NCI-H748 (cell line): Measurements from ENCODE around the gene AATF.

ENCODE experiments used
- DNase-seq: peaks from one replicate; lab custom pipeline; 2025; ENCODE audit not compliant: unreplicated experiment; lab: John Stamatoyannopoulos, UW

Gene AATF

GRCh38 chr17:36977568-36977967 lies 28.8 kb downstream of the AATF start:
- DNase-seq, result no peak

- DNase-seq, result no peak
Measured at GRCh38 chr17:36978810-36979564, 30.2 kb downstream of the AATF start.

- no peak for DNase-seq
Measured at GRCh38 chr17:36979565-36979941, 30.8 kb downstream of the AATF start.

GRCh38 chr17:36980280-36980761 lies 31.6 kb downstream of the AATF start:
- no peak for DNase-seq

GRCh38 chr17:36983618-36984017 lies 34.9 kb downstream of the AATF start:
- DNase-seq, result no peak

- no peak for DNase-seq
Measured at GRCh38 chr17:36989173-36989572, 40.4 kb downstream of the AATF start.

- DNase-seq, result no peak
Measured at GRCh38 chr17:36992701-36993100, 43.9 kb downstream of the AATF start.

- no peak for DNase-seq
Measured at GRCh38 chr17:36993227-36993626, 44.5 kb downstream of the AATF start.

GRCh38 chr17:36994438-36994837 lies 45.7 kb downstream of the AATF start:
- DNase-seq, result no peak

- DNase-seq, result no peak
Measured at GRCh38 chr17:36999471-36999870, 50.7 kb downstream of the AATF start.

- DNase-seq, result no peak
Measured at GRCh38 chr17:37016780-37017179, 68.0 kb downstream of the AATF start.

- no peak for DNase-seq
Measured at GRCh38 chr17:37017404-37017803, 68.7 kb downstream of the AATF start.

GRCh38 chr17:37019117-37019740 lies 70.5 kb downstream of the AATF start:
- DNase-seq, result no peak

GRCh38 chr17:37019741-37020129 lies 71.0 kb downstream of the AATF start:
- no peak for DNase-seq

GRCh38 chr17:37024181-37024637 lies 75.5 kb downstream of the AATF start:
- no peak for DNase-seq

- DNase-seq, result no peak
Measured at GRCh38 chr17:37025238-37025637, 76.5 kb downstream of the AATF start.

- no peak for DNase-seq
Measured at GRCh38 chr17:37025847-37026530, 77.2 kb downstream of the AATF start.

- DNase-seq, result no peak
Measured at GRCh38 chr17:37026531-37026869, 77.7 kb downstream of the AATF start.

GRCh38 chr17:37028040-37028439 lies 79.3 kb downstream of the AATF start:
- no peak for DNase-seq

GRCh38 chr17:37031493-37032083 lies 82.8 kb downstream of the AATF start:
- DNase-seq, result no peak

- DNase-seq, result no peak
Measured at GRCh38 chr17:37037590-37038155, 88.9 kb downstream of the AATF start.
